Suprapubic skin (tissue), 3 donors: ENCODE data around the gene DDX10.

Experiments used
- EP300 ChIP-seq: sonication (generic); formaldehyde crosslinking; IDR thresholded peaks from one replicate; pipeline ENCODE4 v1.6.1; 2017; ENCODE audit warnings: antibody characterized with exemption
- POLR2A ChIP-seq, 2 donors: fragments of 450-650 bp; IDR thresholded peaks; one replicate each; pipeline ENCODE4 v1.6.1; 2017; ENCODE audit warnings: antibody characterized with exemption in 2 of 2, mild to moderate bottlenecking in 2 of 2, moderate library complexity in 2 of 2
- TF ChIP-seq, protein P1 (sequence below), 2 donors: fragments of 200-600 bp in 1 of 2; fragments of 450-650 bp in 1 of 2; sonication (generic) in 1 of 2; IDR thresholded peaks; one replicate each; pipeline ENCODE4 v1.5.1; 2016 to 2019; ENCODE audit warnings: antibody characterized with exemption in 2 of 2, mild to moderate bottlenecking in 1 of 2, moderate library complexity in 1 of 2

DNA sequence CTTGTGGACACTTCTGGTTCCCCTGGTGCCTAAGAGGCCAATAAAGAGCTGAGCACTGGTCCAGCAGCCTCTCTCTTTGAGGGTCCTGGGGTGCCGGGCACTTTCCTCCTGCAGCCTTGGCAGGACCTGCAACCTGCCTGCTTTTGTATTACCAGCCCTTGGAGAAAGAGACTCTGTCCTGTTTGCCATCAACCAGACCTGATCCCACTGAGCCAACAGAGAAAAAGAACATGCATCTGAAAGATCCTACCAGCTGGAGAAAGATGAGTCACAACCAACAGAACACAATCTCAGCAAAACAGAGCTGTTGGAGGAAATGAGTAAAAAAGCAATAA lies 321.0 kb downstream of the DDX10 start:
- TF ChIP-seq EP300 (no peak), POLR2A (IDR thresholded peaks at IDR 0.05) (no peak)
- TF ChIP-seq, protein P1, sequence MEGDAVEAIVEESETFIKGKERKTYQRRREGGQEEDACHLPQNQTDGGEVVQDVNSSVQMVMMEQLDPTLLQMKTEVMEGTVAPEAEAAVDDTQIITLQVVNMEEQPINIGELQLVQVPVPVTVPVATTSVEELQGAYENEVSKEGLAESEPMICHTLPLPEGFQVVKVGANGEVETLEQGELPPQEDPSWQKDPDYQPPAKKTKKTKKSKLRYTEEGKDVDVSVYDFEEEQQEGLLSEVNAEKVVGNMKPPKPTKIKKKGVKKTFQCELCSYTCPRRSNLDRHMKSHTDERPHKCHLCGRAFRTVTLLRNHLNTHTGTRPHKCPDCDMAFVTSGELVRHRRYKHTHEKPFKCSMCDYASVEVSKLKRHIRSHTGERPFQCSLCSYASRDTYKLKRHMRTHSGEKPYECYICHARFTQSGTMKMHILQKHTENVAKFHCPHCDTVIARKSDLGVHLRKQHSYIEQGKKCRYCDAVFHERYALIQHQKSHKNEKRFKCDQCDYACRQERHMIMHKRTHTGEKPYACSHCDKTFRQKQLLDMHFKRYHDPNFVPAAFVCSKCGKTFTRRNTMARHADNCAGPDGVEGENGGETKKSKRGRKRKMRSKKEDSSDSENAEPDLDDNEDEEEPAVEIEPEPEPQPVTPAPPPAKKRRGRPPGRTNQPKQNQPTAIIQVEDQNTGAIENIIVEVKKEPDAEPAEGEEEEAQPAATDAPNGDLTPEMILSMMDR (IDR thresholded peaks at IDR 0.05): no peak
